Heart right ventricle (tissue), 16 donors: ENCODE data around the gene RASL10A. TPM values are rescaled to one million over a fixed set of nuclear protein-coding genes. Genes with fewer than 3 reads are reported as not detected.

Source experiments
- ATAC-seq, 8 donors: fragments of 200-7000 bp; cut with Tn5 transposase; one replicate each; pipeline ENCODE4 v1.9.1; 2020; ENCODE audit warnings: mild to moderate bottlenecking in 8 of 8, moderate library complexity in 8 of 8, moderate number of reproducible peaks in 1 of 8
- DNase-seq, 2 donors: peaks; one replicate each; pipeline ENCODE4 v3.0.0-alpha.2; 2020
- H3K27ac ChIP-seq, 10 donors: fragments of 200-600 bp; sonication (generic) in 2 of 10; one replicate each; pipeline versions ENCODE4 v1.5.0 to v1.8.0; 2020 to 2022; ENCODE audit warnings: mild to moderate bottlenecking in 3 of 10
- H3K27me3 ChIP-seq, 7 donors: fragments of 200-600 bp; one replicate each; pipeline ENCODE4 v1.8.0; 2021 to 2022; ENCODE audit warnings: mild to moderate bottlenecking in 2 of 7
- H3K36me3 ChIP-seq, 9 donors: fragments of 200-600 bp; sonication (generic) in 1 of 9; one replicate each; pipeline versions ENCODE4 v1.5.0 to v1.8.0; 2020 to 2022; ENCODE audit warnings: mild to moderate bottlenecking in 2 of 9
- H3K4me1 ChIP-seq, 9 donors: fragments of 200-600 bp; sonication (generic) in 1 of 9; one replicate each; pipeline versions ENCODE4 v1.5.0 to v1.8.0; 2020 to 2022; ENCODE audit warnings: mild to moderate bottlenecking in 4 of 9
- H3K4me3 ChIP-seq, 10 donors: fragments of 200-600 bp; sonication (generic) in 2 of 10; one replicate each; pipeline versions ENCODE4 v1.5.0 to v1.8.0; 2020 to 2022; ENCODE audit warnings: mild to moderate bottlenecking in 7 of 10, moderate library complexity in 2 of 10
- H3K9me3 ChIP-seq, 11 donors: fragments of 200-600 bp in 10 of 11; sonication (generic) in 2 of 11; one replicate each; pipeline versions ENCODE4 v1.5.0 to v1.8.0; 2013 to 2022; ENCODE audit warnings: mild to moderate bottlenecking in 2 of 11, control low read depth in 1 of 11, moderate library complexity in 1 of 11
- CTCF ChIP-seq, 9 donors: fragments of 200-600 bp; sonication (generic) in 2 of 9; IDR thresholded peaks; one replicate each; pipeline versions ENCODE4 v1.5.0 to v1.8.0; 2021 to 2022; ENCODE audit warnings: antibody characterized with exemption in 9 of 9, mild to moderate bottlenecking in 5 of 9, moderate library complexity in 1 of 9
- WGBS, 2 donors: extraction: QIAGEN DNeasy Blood & Tissue Kit; methylation state at CpG; one replicate each; pipeline ENCODE4 v1.1.7; 2013; ENCODE audit warnings: inconsistent platforms in 1 of 2; 5-methylcytosine and 5-hydroxymethylcytosine counted together
- intact Hi-C, 10 donors: fragments of 100-400 bp; cut with DNase I; formaldehyde crosslinking; loops; one replicate each; pipeline versions ENCODE4 v1.11.1 to v1.14.2; 2022
- polyA plus RNA-seq, 2 donors: library from polyadenylated mRNA; stranded (reverse); fragments of 200-250 nt; gene quantifications; one replicate each; pipeline ENCODE4 v1.2.3, GENCODE V29; 2013
- total RNA-seq, 10 donors: library from RNA; stranded (reverse); fragmentation: NEBNext Ultra II Directional in 3 of 10; extraction: Animal tissue kit (Norgen Biotek cat#: 25700) in 3 of 10; gene quantifications; one replicate each; pipeline versions ENCODE4 v1.2.1 to v1.2.4, GENCODE V29; 2021 to 2023
- donor health status: Arrhythmogenic right ventricular cardiomyopathy.
- donor health status: ischemic (EF 13 %, LVEDD 7.1; RV severe dilation, severe dysfunction).
- donor health status: healthy with polysubstance abuse.
- donor health status: DM: no; HTN: yes; CAD: no.
- donor health status: DM: no; HTN: no; CAD: no.
- donor health status: ischemic (EF 25% LVEDD 6.9; RV normal size, moderate dysfunction).
- donor health status: ischemic (EF 25% LVEDD 5.7; RV mildly dilated, moderate dysfunction).
- donor health status: healthy.
- donor health status: DM: yes; HTN: yes; CAD: no.
- donor health status: Ischemic cardiomyopathy.
- donor health status: ischemic (EF 35%, LVEDD 5.7; RV mildly dilated, moderate dysfunction).
- donor health status: nonischemic (EF 11% LVEDD 7.7; RV severe dilation, severe dysfunction).
- donor health status: DM: yes; HTN: yes; CAD: no.
- donor health status: PGD.
- donor health status: ischemic (EF 29% LVEDD 5.4; RV normal size, mild dysfunction).
- donor health status: nonischemic (EF 23%, LVEDD 6.1; RV moderate dilation, normal function).

Gene RASL10A
- total and polyA plus RNA-seq, 12 donors: 0.87 to 4.3 (median 1.7) TPM

GRCh38 chr22:29353286-29353685 is 37.8 kb upstream of the RASL10A start:
- 90% methylated on average over 11 of the region's 11 CpGs for WGBS, 2 donors
- intact Hi-C loops: no loop called here
- Histone ChIP-seq H3K36me3 (peaks cover 2 to 100% (median 81%) of the 10 kb centered on the region in 9 donors), H3K4me3 (no peak overlapping the region), H3K27ac (no peak overlapping the region), H3K27me3 (no peaks in the 10 kb centered on the region), H3K9me3 (no peaks in the 10 kb centered on the region), H3K4me1 (no peaks in the 10 kb centered on the region)
- ATAC-seq (no peak), DNase-seq (no peak)
- TF ChIP-seq CTCF (IDR thresholded peaks at IDR 0.05): no peak

GRCh38 chr22:29352778-29353177 is 37.3 kb upstream of the RASL10A start:
- Histone ChIP-seq H3K4me1 (no peaks in the 10 kb centered on the region), H3K4me3 (no peak overlapping the region), H3K9me3 (no peaks in the 10 kb centered on the region), H3K27ac (no peak overlapping the region), H3K27me3 (no peaks in the 10 kb centered on the region), H3K36me3 (peaks cover 2 to 100% (median 81%) of the 10 kb centered on the region in 9 donors)
- TF ChIP-seq CTCF (IDR thresholded peaks at IDR 0.05): no peak
- intact Hi-C loops: no loop called here
- ATAC-seq: no peak
- DNase-seq: no peak
- 87 to 95% methylated on average over 9 of the region's 9 CpGs for WGBS, 2 donors

- peaks cover 0 to 100% (median 81%) of the 10 kb centered on the region in 9 donors for H3K36me3 ChIP-seq
- peaks cover 0 to 8% (median 3%) of the 10 kb centered on the region in 9 donors for H3K4me1 ChIP-seq
- peak in 1 of 8 donors; percentile 26 for ATAC-seq
- DNase-seq: no peak
- H3K4me3 ChIP-seq: no peak overlapping the region
- no peak for TF ChIP-seq CTCF (IDR thresholded peaks at IDR 0.05)
- no peaks in the 10 kb centered on the region for H3K9me3 ChIP-seq
- 78 to 80% methylated on average over 9 of the region's 9 CpGs for WGBS, 2 donors
- intact Hi-C loops: no loop called here
- no peak overlapping the region for H3K27ac ChIP-seq
- H3K27me3 ChIP-seq: no peaks in the 10 kb centered on the region
These were observed 36.4 kb upstream of the RASL10A start for GRCh38 chr22:29351891-29352290.

GRCh38 chr22:29351042-29351441 is 35.5 kb upstream of the RASL10A start:
- no peak for DNase-seq
- WGBS, 2 donors: 98 to 99% methylated on average over 6 of the region's 6 CpGs

More at GRCh38 chr22:29351042-29351441, 35.5 kb upstream of the RASL10A start:
- ATAC-seq: no peak
- TF ChIP-seq CTCF (IDR thresholded peaks at IDR 0.05): no peak
- no peak overlapping the region for H3K4me3 ChIP-seq
- H3K27ac ChIP-seq: no peak overlapping the region
- no peaks in the 10 kb centered on the region for H3K27me3 ChIP-seq
- no peaks in the 10 kb centered on the region for H3K9me3 ChIP-seq
- peaks cover 0 to 100% (median 76%) of the 10 kb centered on the region in 9 donors for H3K36me3 ChIP-seq
- intact Hi-C loops: no loop called here
- H3K4me1 ChIP-seq: peaks cover 0 to 16% (median 11%) of the 10 kb centered on the region in 9 donors
